IPS-18c (cell line): Measurements from ENCODE around the gene APOL4.
"Not testable (repeated sequence)": the region's sequence is repeated elsewhere in the genome, so short reads cannot be mapped to it uniquely, and the experiment has no call there.

Source experiments
- H3K4me3 ChIP-seq: 2 replicates; pipeline ENCODE4 v1.7.0; 2013; ENCODE audit warnings: low read depth, mild to moderate bottlenecking, low read length, moderate library complexity; ENCODE audit not compliant: insufficient read depth
- H3K9me3 ChIP-seq: one replicate; pipeline ENCODE4 v1.6.1; 2013; ENCODE audit warnings: mild to moderate bottlenecking, low read length, moderate library complexity; ENCODE audit not compliant: control insufficient read depth, insufficient read depth

APOL4 gene

GRCh38 chr22:36180038-36180880 lies 21.4 kb downstream of the APOL4 start:
- Histone ChIP-seq H3K4me3 (no peak overlapping the region), H3K9me3 (no peaks in the 10 kb centered on the region)

- Histone ChIP-seq H3K9me3 (no peaks in the 10 kb centered on the region), H3K4me3 (no peak overlapping the region)
These were observed 24.4 kb downstream of the APOL4 start for GRCh38 chr22:36177160-36177559.

GRCh38 chr22:36175892-36176291 lies 25.7 kb downstream of the APOL4 start:
- Histone ChIP-seq H3K4me3 (no peak overlapping the region), H3K9me3 (no peaks in the 10 kb centered on the region)

- Histone ChIP-seq H3K4me3 (no peak overlapping the region), H3K9me3 (no peaks in the 10 kb centered on the region)
These were observed 29.7 kb downstream of the APOL4 start for GRCh38 chr22:36171941-36172340.

GRCh38 chr22:36166518-36167220 lies 34.9 kb downstream of the APOL4 start:
- Histone ChIP-seq H3K9me3 (no peaks in the 10 kb centered on the region), H3K4me3 (no peak overlapping the region)

GRCh38 chr22:36166086-36166485 lies 35.5 kb downstream of the APOL4 start:
- no peak overlapping the region for H3K4me3 ChIP-seq
- H3K9me3 ChIP-seq = no peaks in the 10 kb centered on the region

GRCh38 chr22:36165141-36165540 lies 36.5 kb downstream of the APOL4 start:
- no peak overlapping the region for H3K4me3 ChIP-seq
- H3K9me3 ChIP-seq = no peaks in the 10 kb centered on the region

- Histone ChIP-seq H3K4me3 (no peak overlapping the region), H3K9me3 (no peaks in the 10 kb centered on the region)
These were observed 37.0 kb downstream of the APOL4 start for GRCh38 chr22:36164621-36165020.

GRCh38 chr22:36163497-36163896 lies 38.1 kb downstream of the APOL4 start:
- no peaks in the 10 kb centered on the region for H3K9me3 ChIP-seq
- no peak overlapping the region for H3K4me3 ChIP-seq

- H3K4me3 ChIP-seq = no peak overlapping the region
- H3K9me3 ChIP-seq = no peaks in the 10 kb centered on the region
These were observed 39.2 kb downstream of the APOL4 start for GRCh38 chr22:36162127-36163034.

GRCh38 chr22:36161793-36162126 lies 39.8 kb downstream of the APOL4 start:
- not testable (repeated sequence) for H3K9me3 ChIP-seq, H3K4me3 ChIP-seq

GRCh38 chr22:36160499-36160942 lies 41.1 kb downstream of the APOL4 start, which contains the start of gene APOL3:
Gene APOL3, minus strand, starts transcription at chr22:36160755. Its CDS starts 11,700 bp downstream, at chr22:36149055.
- Histone ChIP-seq H3K4me3 (no peak within 1 kb of the TSS), H3K9me3 (no peaks in the 10 kb centered on the region)

GRCh38 chr22:36156515-36157419 lies 44.8 kb downstream of the APOL4 start:
- Histone ChIP-seq H3K9me3 (no peaks in the 10 kb centered on the region), H3K4me3 (no peak overlapping the region)

- Histone ChIP-seq H3K9me3 (no peaks in the 10 kb centered on the region), H3K4me3 (no peak overlapping the region)
These were observed 45.5 kb downstream of the APOL4 start for GRCh38 chr22:36156119-36156514.

GRCh38 chr22:36155702-36156101 lies 45.9 kb downstream of the APOL4 start:
- Histone ChIP-seq H3K9me3 (no peaks in the 10 kb centered on the region), H3K4me3 (no peak overlapping the region)

GRCh38 chr22:36154423-36154945 lies 47.1 kb downstream of the APOL4 start:
- Histone ChIP-seq H3K4me3 (no peak overlapping the region), H3K9me3 (no peaks in the 10 kb centered on the region)
